ENCODE measurements around the gene ATP1B4.

- no peak for TF ChIP-seq POLR2A (IDR thresholded peaks at IDR 0.05; ENCODE audit: low read length)
- TF ChIP-seq GATA1 (IDR thresholded peaks at IDR 0.05; ENCODE audit: low read depth, low read length) = no peak
These were observed 27.3 kb upstream of the ATP1B4 start for GRCh38 chrX:120334603-120335002.

Measured in erythroblast (primary cell).